ENCODE measurements around the gene OSBPL3. TPM values are rescaled to one million over a fixed set of nuclear protein-coding genes. Genes with fewer than 3 reads are reported as not detected.

Gene OSBPL3
- polyA plus RNA-seq, 1 donor (not counting 4 experiments of a cell fraction or from before 2014, with no cell fraction given), result 34.0 TPM

DNA sequence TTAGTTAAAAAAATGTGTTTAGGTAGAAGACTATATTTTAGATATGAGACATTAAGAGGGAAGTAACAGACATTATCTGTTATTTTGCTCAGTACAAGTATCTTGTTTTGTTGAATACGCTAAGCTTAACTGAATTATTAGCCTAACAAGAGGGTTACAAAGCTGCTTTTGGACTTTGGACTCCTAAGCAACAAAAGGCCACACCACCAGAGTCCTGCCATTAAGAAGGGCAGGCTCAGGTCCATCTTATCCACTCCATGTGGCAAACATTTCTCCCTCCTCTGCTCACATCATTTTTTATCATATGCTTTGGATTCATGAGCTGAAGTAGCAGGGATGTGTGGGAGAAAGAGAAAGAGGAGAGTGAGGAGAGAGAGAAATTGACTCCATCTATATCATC is 33.5 kb downstream of the OSBPL3 start:
- dilution Hi-C loops (cut with MboI; ENCODE audit: extremely low pct_ligation_motif_present, low sequenced_read_pairs), result no loop called here
- Histone ChIP-seq H3K27me3 (ENCODE audit: control insufficient read depth, extremely low read depth, insufficient read depth, low read length) (no peaks in the 10 kb centered on the region), H4K20me1 (ENCODE audit: control insufficient read depth, extremely low read depth, insufficient read depth, low read length) (peaks cover 5% of the 10 kb centered on the region), H3K79me2 (ENCODE audit: control insufficient read depth, insufficient read depth, low read length) (peaks cover 98% of the 10 kb centered on the region), H3K4me1 (ENCODE audit: control insufficient read depth, extremely low read depth, insufficient read depth, low read length) (peaks cover 9% of the 10 kb centered on the region), H3K4me3 (ENCODE audit: control insufficient read depth in 2 of 3, extremely low read depth in 1 of 3, insufficient read depth in 2 of 3, low read depth in 1 of 3, low read length in 3 of 3) (no peak overlapping the region), H3K9me1 (ENCODE audit: control insufficient read depth, extremely low read depth, insufficient read depth, low read length) (no peaks in the 10 kb centered on the region), H3K9ac (ENCODE audit: control insufficient read depth, extremely low read depth, insufficient read depth, low read length) (no peak overlapping the region), H3K27ac (ENCODE audit: control insufficient read depth, insufficient read depth, low read length) (no peak overlapping the region), H3K36me3 (ENCODE audit: control insufficient read depth in 2 of 2, extremely low read depth in 1 of 2, insufficient read depth in 2 of 2, low read length in 2 of 2) (no peaks in the 10 kb centered on the region), H2AFZ (ENCODE audit: control insufficient read depth, low read length) (no peak overlapping the region), H3K4me2 (ENCODE audit: control insufficient read depth, extremely low read depth, insufficient read depth, low read depth, low read length) (no peak overlapping the region), H3K9me3 (ENCODE audit: control insufficient read depth, low read depth, low read length) (no peaks in the 10 kb centered on the region)
- FAIRE-seq, result no peak
- no peak for DNase-seq (ENCODE audit: low read depth, low spot score)
- TF ChIP-seq EZH2 (IDR thresholded peaks at IDR 0.05; ENCODE audit: low read length), result no peak
- TF ChIP-seq, protein P1, sequence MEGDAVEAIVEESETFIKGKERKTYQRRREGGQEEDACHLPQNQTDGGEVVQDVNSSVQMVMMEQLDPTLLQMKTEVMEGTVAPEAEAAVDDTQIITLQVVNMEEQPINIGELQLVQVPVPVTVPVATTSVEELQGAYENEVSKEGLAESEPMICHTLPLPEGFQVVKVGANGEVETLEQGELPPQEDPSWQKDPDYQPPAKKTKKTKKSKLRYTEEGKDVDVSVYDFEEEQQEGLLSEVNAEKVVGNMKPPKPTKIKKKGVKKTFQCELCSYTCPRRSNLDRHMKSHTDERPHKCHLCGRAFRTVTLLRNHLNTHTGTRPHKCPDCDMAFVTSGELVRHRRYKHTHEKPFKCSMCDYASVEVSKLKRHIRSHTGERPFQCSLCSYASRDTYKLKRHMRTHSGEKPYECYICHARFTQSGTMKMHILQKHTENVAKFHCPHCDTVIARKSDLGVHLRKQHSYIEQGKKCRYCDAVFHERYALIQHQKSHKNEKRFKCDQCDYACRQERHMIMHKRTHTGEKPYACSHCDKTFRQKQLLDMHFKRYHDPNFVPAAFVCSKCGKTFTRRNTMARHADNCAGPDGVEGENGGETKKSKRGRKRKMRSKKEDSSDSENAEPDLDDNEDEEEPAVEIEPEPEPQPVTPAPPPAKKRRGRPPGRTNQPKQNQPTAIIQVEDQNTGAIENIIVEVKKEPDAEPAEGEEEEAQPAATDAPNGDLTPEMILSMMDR (optimal IDR thresholded peaks at IDR 0.05 in 1 of 3, IDR thresholded peaks at IDR 0.05 in 1 of 3, conservative IDR thresholded peaks at IDR 0.05 in 1 of 3; ENCODE audit: extremely low read depth in 1 of 3, insufficient read depth in 2 of 3, low read length in 3 of 3), result no peak

DNA sequence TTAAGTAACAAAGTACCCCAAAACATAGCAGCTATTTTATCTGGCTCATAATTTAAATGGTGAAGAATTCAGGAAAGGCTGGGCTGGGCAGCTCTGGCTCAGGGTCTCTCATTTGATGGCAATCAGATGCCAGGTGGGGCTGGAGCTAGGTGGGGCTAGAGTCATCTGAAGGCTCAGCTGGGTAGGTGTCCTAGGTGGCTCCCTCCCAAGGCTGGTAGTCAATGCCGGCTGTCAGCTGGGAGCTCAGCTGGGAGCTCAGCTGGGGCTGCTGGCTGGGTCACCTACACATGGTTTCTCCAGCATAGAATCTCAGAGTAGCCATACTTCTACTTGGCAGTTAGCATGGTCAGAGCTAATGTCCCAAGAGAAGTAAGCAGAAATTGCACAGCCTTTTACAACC is 34.1 kb downstream of the OSBPL3 start:
- TF ChIP-seq EZH2 (IDR thresholded peaks at IDR 0.05; ENCODE audit: low read length), result no peak
- TF ChIP-seq, protein P1 (optimal IDR thresholded peaks at IDR 0.05 in 1 of 3, IDR thresholded peaks at IDR 0.05 in 1 of 3, conservative IDR thresholded peaks at IDR 0.05 in 1 of 3; ENCODE audit: extremely low read depth in 1 of 3, insufficient read depth in 2 of 3, low read length in 3 of 3), result no peak
- no peaks in the 10 kb centered on the region for H3K27me3 ChIP-seq (ENCODE audit: control insufficient read depth, extremely low read depth, insufficient read depth, low read length)
- H3K9me3 ChIP-seq (ENCODE audit: control insufficient read depth, low read depth, low read length), result no peaks in the 10 kb centered on the region
- no peaks in the 10 kb centered on the region for H3K9me1 ChIP-seq (ENCODE audit: control insufficient read depth, extremely low read depth, insufficient read depth, low read length)
- no peak overlapping the region for H2AFZ ChIP-seq (ENCODE audit: control insufficient read depth, low read length)
- dilution Hi-C loops (cut with MboI; ENCODE audit: extremely low pct_ligation_motif_present, low sequenced_read_pairs), result no loop called here
- peaks cover 98% of the 10 kb centered on the region for H3K79me2 ChIP-seq (ENCODE audit: control insufficient read depth, insufficient read depth, low read length)
- H3K4me1 ChIP-seq (ENCODE audit: control insufficient read depth, extremely low read depth, insufficient read depth, low read length), result peaks cover 9% of the 10 kb centered on the region
- DNase-seq (ENCODE audit: low read depth, low spot score) (no peak), FAIRE-seq (no peak)
- no peaks in the 10 kb centered on the region for H3K36me3 ChIP-seq (ENCODE audit: control insufficient read depth in 2 of 2, extremely low read depth in 1 of 2, insufficient read depth in 2 of 2, low read length in 2 of 2)
- no peak overlapping the region for H3K4me3 ChIP-seq (ENCODE audit: control insufficient read depth in 2 of 3, extremely low read depth in 1 of 3, insufficient read depth in 2 of 3, low read depth in 1 of 3, low read length in 3 of 3)
- no peak overlapping the region for H3K9ac ChIP-seq (ENCODE audit: control insufficient read depth, extremely low read depth, insufficient read depth, low read length)
- H4K20me1 ChIP-seq (ENCODE audit: control insufficient read depth, extremely low read depth, insufficient read depth, low read length), result peaks cover 5% of the 10 kb centered on the region
- H3K4me2 ChIP-seq (ENCODE audit: control insufficient read depth, extremely low read depth, insufficient read depth, low read depth, low read length), result no peak overlapping the region
- H3K27ac ChIP-seq (ENCODE audit: control insufficient read depth, insufficient read depth, low read length), result no peak overlapping the region
